Body of pancreas (tissue), 4 donors: ENCODE measurements around the gene ZFYVE21. TPM values are rescaled to one million over a fixed set of nuclear protein-coding genes. Genes with fewer than 3 reads are reported as not detected.

ENCODE experiments used
- ATAC-seq: fragments of 150-250 bp; one replicate; pipeline ENCODE4 v1.9.1; 2016
- DNase-seq, 4 donors: peaks; one replicate each; pipeline ENCODE4 v3.0.0-alpha.2; 2019
- H3K27ac ChIP-seq, 4 donors: fragments of 200-600 bp; sonication (generic); 1 replicate in 3 of 4; 2 replicates in 1 of 4; pipeline versions ENCODE4 v1.5.1 to v1.6.1; 2016 to 2019; ENCODE audit warnings: mild to moderate bottlenecking in 1 of 4, mixed read lengths in 1 of 4, moderate library complexity in 1 of 4
- H3K27me3 ChIP-seq, 2 donors: fragments of 200-600 bp; sonication (generic); one replicate each; pipeline ENCODE4 v1.6.0; 2016; ENCODE audit warnings: mild to moderate bottlenecking in 1 of 2
- H3K36me3 ChIP-seq, 2 donors: fragments of 200-600 bp; sonication (generic); replicated peaks in 1 of 2; 2 replicates each; pipeline ENCODE4 v1.5.1; 2016; ENCODE audit warnings: low read depth in 2 of 2; ENCODE audit not compliant: insufficient read depth in 1 of 2
- H3K4me1 ChIP-seq: fragments of 200-600 bp; sonication (generic); one replicate; pipeline ENCODE4 v1.6.0; 2016
- H3K4me3 ChIP-seq, 2 donors: fragments of 200-600 bp; sonication (generic); 1 replicate in 1 of 2; 2 replicates in 1 of 2; pipeline ENCODE4 v1.5.1; 2016 to 2019
- H3K9me3 ChIP-seq, 3 donors: fragments of 200-600 bp; sonication (generic); 1 replicate in 2 of 3; 2 replicates in 1 of 3; pipeline ENCODE4 v1.5.1; 2016
- CTCF ChIP-seq, 7 experiments: fragments of 450-650 bp in 4 of 7; fragments of 200-600 bp in 3 of 7; sonication (generic) in 3 of 7; IDR thresholded peaks; one replicate each; pipeline ENCODE4 v1.5.1; 2016 to 2019; ENCODE audit warnings: antibody characterized with exemption in 7 of 7
- POLR2A ChIP-seq, 3 donors: fragments of 450-650 bp; IDR thresholded peaks; one replicate each; pipeline ENCODE4 v1.6.1; 2016; ENCODE audit warnings: antibody characterized with exemption in 3 of 3, mild to moderate bottlenecking in 2 of 3
- WGBS, 2 donors: methylation state at CpG; one replicate each; pipeline ENCODE4 v1.1.5; 2017; 5-methylcytosine and 5-hydroxymethylcytosine counted together
- intact Hi-C: fragments of 100-400 bp; cut with DNase I; formaldehyde crosslinking; loops from one replicate; pipeline ENCODE4 v1.15.1; 2023
- total RNA-seq, 2 donors: library from RNA; depleted of rRNA; stranded (reverse); fragments of >200 nt; gene quantifications; one replicate each; pipeline ENCODE4 v1.1.0, GENCODE V29; 2016

ZFYVE21 gene
- total RNA-seq, 2 donors from 2014 or later, result 32.9 to 82.4 TPM

- 75 to 89% methylated on average over 18 to 28 of the region's 28 CpGs for WGBS, 2 donors
- intact Hi-C loops, result no loop called here
- no peak for DNase-seq
- TF ChIP-seq POLR2A (IDR thresholded peaks at IDR 0.05) (no peak), CTCF (IDR thresholded peaks at IDR 0.05) (no peak)
- H3K27ac ChIP-seq, result peak overlapping the region in 3 of 4 donors; percentile 15 to 70 (median 59)
- peak; percentile 1 for ATAC-seq
- no peak overlapping the region for H3K4me3 ChIP-seq
- H3K4me1 ChIP-seq, result peaks cover 9% of the 10 kb centered on the region
- no peaks in the 10 kb centered on the region for H3K27me3 ChIP-seq
- no peaks in the 10 kb centered on the region for H3K9me3 ChIP-seq
- H3K36me3 ChIP-seq, result peaks cover 0 to 1% of the 10 kb centered on the region in 2 donors
Observed at GRCh38 chr14:103705504-103706284, 9.9 kb upstream of the ZFYVE21 start.

- TF ChIP-seq CTCF (IDR thresholded peaks at IDR 0.05), result no peak
- no peak for TF ChIP-seq POLR2A (IDR thresholded peaks at IDR 0.05)
Observed at GRCh38 chr14:103706551-103707328, 8.9 kb upstream of the ZFYVE21 start.

GRCh38 chr14:103707329-103708263 is 8.0 kb upstream of the ZFYVE21 start:
- peaks cover 0 to 1% of the 10 kb centered on the region in 2 donors for H3K36me3 ChIP-seq
- no peak for TF ChIP-seq CTCF (IDR thresholded peaks at IDR 0.05)
- TF ChIP-seq POLR2A (IDR thresholded peaks at IDR 0.05), result no peak
- no peaks in the 10 kb centered on the region for H3K27me3 ChIP-seq
- H3K4me3 ChIP-seq, result no peak overlapping the region
- ATAC-seq, result no peak
- no peaks in the 10 kb centered on the region for H3K9me3 ChIP-seq
- 80 to 82% methylated on average over 8 to 27 of the region's 29 CpGs for WGBS, 2 donors
- no peak overlapping the region for H3K27ac ChIP-seq
- no peak for DNase-seq
- H3K4me1 ChIP-seq, result peaks cover 23% of the 10 kb centered on the region
- intact Hi-C loops, result no loop called here

More at GRCh38 chr14:103706551-103707328, 8.9 kb upstream of the ZFYVE21 start:
- peaks cover 0 to 1% of the 10 kb centered on the region in 2 donors for H3K36me3 ChIP-seq
- WGBS, 2 donors, result 91 to 93% methylated on average over 20 to 38 of the region's 41 CpGs
- H3K9me3 ChIP-seq, result no peaks in the 10 kb centered on the region
- intact Hi-C loops, result no loop called here
- no peak overlapping the region for H3K4me3 ChIP-seq
- H3K4me1 ChIP-seq, result peaks cover 15% of the 10 kb centered on the region
- ATAC-seq, result no peak
- H3K27ac ChIP-seq, result no peak overlapping the region
- H3K27me3 ChIP-seq, result no peaks in the 10 kb centered on the region
- DNase-seq, result no peak

GRCh38 chr14:103708750-103709187 is 6.8 kb upstream of the ZFYVE21 start:
- no peak for ATAC-seq
- Histone ChIP-seq H3K27ac (peak overlapping the region in 1 of 4 donors; percentile 38), H3K4me1 (peaks cover 26% of the 10 kb centered on the region), H3K36me3 (no peaks in the 10 kb centered on the region), H3K4me3 (no peak overlapping the region), H3K9me3 (no peaks in the 10 kb centered on the region), H3K27me3 (no peaks in the 10 kb centered on the region)
- DNase-seq, result peak in 3 of 4 donors; percentile 29 to 54 (median 40)
- WGBS, 2 donors, result 50 to 58% methylated on average over 16 to 18 of the region's 18 CpGs
- intact Hi-C loops, result no loop called here
- TF ChIP-seq CTCF (IDR thresholded peaks at IDR 0.05), result no peak
- TF ChIP-seq POLR2A (IDR thresholded peaks at IDR 0.05), result no peak
